CD4-positive, alpha-beta T cell treated with Interleukin-17A for 1 hour (primary cell): ENCODE data around the gene ASB3.
"Not testable (repeated sequence)": the region's sequence is repeated elsewhere in the genome, so short reads cannot be mapped to it uniquely, and the experiment has no call there.

ENCODE experiments used
- DNase-seq: peaks from one replicate; pipeline ENCODE4 v3.0.0-alpha.2; 2020

The ASB3 gene

GRCh38 chr2:53786352-53786704, 425 bp downstream of the ASB3 start:
- DNase-seq, result peak; percentile 43

DNA sequence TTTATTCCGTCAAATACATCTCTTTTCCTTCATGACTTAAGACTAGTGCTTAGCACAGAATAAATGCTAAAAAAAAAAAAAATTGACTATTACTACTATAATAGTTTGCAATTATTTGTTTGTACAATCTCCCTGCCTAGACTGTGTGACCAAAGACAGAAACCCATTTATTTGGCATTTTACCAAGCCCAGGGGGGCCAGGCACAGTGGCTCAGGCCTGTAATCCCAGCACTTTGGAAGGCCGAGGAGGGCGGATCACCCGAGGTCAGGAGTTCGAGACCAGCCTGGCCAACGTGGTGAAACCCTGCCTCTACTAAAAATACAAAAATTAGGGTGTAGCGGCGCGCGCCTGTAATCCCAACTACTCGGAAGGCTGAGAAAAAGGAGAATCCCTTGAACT, 1.4 kb downstream of the ASB3 start:
- DNase-seq, result no peak

DNA sequence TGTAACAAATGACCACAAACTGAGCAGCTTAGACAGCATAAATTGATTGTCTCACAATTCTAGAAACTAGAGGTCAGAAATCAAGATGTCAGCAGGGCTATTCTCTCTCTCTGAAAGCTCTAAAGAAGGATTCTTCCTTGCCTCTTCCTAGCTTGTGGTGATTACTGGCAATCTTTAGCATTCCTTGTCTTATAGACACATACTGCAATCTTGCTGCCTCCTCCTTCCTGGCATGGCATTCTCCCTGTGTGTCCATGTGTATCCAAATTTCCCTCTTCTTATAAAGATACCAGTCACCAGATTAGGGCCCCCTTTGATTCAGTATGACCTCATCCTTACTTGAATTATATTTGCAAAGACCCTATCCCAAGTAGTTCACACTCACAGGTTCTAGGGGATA, 2.3 kb downstream of the ASB3 start:
- DNase-seq, result no peak

GRCh38 chr2:53782676-53783075, 4.1 kb downstream of the ASB3 start:
- DNase-seq, result no peak

DNA sequence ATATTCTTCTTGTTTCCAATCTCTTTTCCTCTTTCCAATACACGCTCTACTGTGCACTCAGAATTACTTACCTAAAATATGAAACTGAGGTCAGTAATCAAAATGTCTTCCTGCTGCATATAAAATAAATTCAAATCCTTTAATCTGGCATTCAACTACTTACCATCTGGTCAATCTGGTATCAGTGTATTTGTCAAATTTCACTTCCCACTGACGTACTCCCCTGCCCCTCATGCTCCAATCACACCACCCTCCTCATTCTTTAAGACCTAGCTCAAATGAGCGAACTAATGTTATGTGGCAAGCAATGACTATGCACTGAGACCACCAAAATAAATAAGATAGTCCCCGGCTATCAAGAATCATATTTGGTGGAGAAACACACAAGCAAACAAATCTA, 6.7 kb downstream of the ASB3 start:
- no peak for DNase-seq

- no peak for DNase-seq
Measured at GRCh38 chr2:53778536-53779162, 8.1 kb downstream of the ASB3 start.

- DNase-seq, result no peak
Measured at GRCh38 chr2:53777134-53777533, 9.6 kb downstream of the ASB3 start.

- DNase-seq, result no peak
Measured at GRCh38 chr2:53770264-53770663, 16.5 kb downstream of the ASB3 start.

GRCh38 chr2:53769318-53769945, 17.3 kb downstream of the ASB3 start:
- DNase-seq, result no peak

GRCh38 chr2:53768242-53768542, 18.6 kb downstream of the ASB3 start:
- no peak for DNase-seq

DNA sequence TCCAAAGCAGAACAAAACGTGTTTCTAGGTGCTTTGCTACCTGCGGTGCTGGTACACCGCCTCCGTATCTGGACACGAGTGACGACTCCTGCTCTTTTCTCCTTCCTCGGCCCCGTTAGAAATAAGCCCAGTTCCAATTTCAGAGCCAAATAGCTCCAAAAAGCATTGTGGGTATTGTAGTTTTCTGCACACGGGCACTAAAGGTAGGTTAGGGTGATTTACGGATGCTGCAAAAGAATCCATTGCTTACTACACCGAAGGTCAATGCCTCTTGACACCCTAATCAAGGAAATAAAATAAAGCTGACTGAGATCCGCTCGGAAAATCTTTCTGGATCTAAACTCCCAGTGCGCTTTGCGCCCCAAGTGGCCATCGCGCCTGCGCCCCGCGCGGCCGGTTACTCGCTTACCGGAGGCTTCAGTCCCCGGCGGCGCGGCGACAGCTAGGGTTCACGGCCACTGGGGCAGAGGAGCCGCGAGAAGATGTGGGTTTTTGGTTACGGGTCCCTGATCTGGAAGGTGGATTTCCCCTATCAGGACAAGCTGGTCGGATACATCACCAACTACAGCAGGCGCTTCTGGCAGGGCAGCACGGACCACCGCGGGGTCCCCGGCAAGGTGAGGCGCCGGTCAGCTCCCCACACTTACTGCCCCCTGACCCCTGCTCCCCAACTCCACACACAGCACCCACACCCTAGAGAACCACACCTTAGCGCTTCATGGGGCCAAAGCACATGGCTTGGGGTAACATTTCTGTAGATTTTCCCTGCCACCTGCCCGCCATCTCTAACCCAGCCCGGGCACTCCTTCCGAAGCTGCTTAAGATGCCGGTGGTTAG, 19.1 kb downstream of the ASB3 start, which contains the start of gene CHAC2:
Gene CHAC2 (plus strand): TSS at position 400 of the 837 bp plus-strand sequence. CDS start 83 bp downstream, at position 483.
- peak; percentile 87 for DNase-seq

DNA sequence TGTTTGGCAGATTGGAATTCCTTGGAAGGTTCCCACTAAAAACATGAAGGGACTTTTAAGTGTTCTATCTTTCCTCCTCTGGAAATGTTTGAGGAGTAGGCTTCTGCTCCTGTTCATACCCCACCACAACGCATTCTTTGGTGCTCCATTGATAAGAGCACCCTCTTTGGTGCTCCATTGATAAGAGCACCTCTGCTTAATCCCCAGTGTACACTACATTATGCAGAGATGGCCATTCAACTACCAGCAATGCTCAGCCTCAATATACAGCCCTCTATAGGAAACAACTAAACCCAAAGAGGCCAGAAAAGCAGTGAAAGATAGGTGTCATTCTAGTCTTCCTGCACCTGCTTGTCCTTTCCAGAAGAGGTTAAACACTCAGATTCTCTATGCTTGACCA, 21.0 kb downstream of the ASB3 start:
- DNase-seq, result no peak

DNA sequence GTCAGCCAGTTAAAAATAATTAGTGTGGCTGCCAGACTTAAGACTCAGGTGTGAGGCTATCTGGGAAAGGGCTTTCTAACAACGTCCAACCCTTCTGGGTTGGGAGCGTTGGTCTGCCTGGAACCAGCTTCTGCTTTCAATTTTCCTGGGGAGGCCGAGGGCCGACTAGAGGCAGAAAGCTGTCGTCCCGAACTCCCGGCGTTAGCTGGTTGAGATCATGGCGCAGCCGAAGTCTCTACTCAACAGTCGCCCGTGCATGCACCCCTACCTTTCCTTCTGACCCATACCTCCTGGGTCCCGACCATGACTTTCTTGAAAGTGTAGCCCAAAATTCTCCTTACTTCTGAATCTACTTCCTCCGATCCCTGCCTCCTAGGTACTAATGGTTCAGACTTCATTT, 29.5 kb downstream of the ASB3 start:
- not testable (repeated sequence) for DNase-seq

DNA sequence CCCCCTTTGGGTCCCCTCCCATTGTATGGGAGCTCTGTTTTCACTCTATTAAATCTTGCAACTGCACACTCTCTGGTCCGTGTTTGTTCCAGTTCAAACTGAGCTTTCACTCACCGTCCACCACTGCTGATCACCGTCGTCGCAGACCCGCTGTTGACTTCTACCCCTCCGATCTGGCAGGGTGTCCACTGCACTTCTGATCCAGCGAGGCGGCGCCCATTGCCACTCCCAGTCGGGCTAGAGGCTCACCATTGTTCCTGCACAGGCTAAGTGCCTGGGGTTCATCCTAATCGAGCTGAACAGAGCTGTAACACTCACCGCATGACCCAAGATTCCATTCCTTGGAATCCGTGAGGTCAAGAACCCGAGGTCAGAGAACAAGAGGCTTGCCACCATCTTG, 30.1 kb downstream of the ASB3 start:
- no peak for DNase-seq

DNA sequence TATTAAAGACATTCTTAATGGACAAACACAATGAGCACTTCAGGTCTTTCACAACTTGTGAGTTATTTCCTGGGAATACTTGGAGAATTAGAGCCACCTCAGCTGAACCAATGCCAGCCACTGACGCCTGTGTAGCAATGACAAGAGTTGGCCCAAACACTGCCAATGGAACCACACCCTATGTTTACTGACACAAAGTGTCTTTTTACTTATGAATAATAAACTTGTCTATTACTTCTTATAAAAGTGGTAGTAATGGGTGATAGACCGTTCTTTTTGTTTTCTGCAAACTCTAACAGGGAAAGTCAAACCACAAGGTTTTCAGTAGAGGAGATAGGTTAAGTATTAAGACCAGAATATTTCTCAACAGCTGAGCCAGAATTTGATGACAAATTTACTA, 31.6 kb downstream of the ASB3 start:
- no peak for DNase-seq

DNA sequence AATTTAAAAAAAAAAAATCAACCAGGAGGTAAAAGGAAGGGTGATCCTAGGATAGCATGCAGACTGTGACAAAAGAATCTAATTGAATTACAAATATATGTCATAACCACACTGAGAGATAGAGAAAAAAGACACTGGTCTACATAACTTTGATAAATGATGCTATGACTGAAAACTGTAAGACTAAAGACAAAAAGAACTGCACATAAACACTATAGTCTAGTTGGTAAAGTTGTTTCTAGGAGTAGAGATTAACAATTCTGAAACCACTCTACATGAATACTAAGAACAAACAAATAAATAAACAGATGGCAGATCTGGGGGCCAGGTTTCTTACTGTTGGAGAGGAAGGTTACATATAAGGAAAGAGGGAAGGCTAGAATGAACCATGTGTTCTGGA, 33.7 kb downstream of the ASB3 start:
- no peak for DNase-seq

GRCh38 chr2:53752385-53752784, 34.4 kb downstream of the ASB3 start:
- DNase-seq, result no peak

GRCh38 chr2:53751728-53752127, 35.0 kb downstream of the ASB3 start:
- DNase-seq, result no peak

DNA sequence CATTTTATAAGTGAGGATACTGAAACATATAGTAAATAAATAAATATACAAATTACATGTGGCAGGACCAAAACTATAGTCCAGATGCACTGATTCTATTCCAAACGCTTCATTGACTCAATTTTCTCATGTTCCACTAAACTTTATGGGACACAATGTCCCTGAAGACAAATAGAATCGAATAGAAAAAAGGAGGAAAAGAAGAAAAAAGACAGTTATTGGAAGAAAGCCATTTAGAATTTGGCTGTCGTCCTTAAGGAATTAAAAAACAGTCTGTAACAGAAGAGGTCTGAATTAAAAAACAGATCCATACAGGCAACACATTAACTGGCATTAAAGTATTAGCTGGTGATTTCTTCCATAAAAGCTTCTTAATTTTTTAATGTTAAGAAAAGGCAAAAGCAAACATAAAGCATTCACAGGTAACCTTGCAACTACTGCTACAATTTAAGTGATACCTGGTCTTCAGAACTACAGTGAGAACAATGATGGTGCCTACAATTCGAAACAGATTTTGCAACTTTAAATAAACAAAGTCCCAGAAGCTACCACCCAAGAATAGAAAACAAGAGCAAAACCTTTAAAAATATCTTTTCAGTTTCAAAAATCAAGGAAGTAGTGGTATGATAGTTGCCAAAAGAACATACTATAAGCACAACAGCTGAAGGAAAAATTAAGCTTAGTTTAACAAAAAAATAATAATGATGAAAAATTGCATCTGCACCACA, 36.5 kb downstream of the ASB3 start:
- DNase-seq, result no peak

- no peak for DNase-seq
Measured at GRCh38 chr2:53744395-53745065, 42.2 kb downstream of the ASB3 start.

DNA sequence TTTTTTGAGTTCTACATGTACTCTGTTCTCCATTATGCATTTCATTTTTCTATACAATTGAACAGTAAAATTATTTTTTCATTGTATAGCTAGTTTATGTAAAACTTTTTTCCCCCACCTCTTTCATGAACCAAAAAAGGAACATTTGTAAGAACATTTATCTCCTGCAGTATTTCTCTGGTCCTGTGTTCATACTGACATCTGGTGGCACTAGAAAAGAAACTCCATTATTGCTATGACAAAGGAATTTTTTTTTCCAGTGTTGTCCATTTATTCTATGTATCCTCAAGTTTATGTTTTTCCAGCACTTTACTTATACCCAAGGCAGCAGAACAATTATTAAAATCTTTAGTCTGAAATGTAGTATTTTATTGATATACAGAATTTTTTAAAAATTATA, 46.6 kb downstream of the ASB3 start:
- DNase-seq, result no peak

DNA sequence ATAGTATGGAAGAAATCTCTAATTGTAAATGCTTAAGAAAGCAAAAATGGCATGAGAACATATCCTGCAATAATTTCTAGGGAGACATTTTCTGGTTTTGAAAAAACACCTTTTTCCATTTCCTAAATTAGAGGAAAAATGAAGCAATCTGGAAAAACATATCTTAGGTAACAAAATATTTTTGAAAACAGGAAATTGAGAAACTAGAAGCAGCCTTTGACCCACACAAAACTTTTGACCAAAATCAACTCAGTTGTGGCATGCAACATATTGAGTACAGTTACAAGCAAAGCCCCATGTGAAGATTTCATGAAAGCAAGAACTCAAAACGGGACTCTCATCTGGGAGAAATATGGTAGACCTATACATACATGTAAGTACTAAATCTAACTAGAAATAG, 47.7 kb downstream of the ASB3 start:
- DNase-seq, result no peak

DNA sequence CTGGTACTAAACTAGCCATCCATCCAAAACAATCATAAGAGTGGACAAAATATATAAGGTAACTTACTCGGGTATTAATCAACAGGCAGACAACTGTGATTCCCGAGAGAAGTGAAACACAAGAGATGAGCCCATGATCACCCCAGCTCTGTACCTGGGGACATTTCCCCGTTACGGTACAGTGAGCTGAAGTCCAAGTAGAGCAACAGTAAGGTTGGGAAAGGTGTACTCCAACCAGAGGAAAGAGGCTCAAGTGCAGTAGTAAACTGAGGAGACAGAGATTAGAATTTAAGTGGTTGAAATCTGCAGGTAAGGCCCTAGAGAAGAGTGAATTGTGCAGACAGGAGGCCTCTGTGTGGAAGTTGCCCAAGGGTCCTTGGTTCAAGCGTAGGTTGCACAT, 49.7 kb downstream of the ASB3 start:
- no peak for DNase-seq
